Neural progenitor cell (in vitro differentiated cells): ENCODE data around the gene KLHL36. TPM values are rescaled to one million over a fixed set of nuclear protein-coding genes. Genes with fewer than 3 reads are reported as not detected.

Experiments used
- DNase-seq: peaks from one replicate; pipeline ENCODE4 v3.0.0-alpha.2; 2016; ENCODE audit warnings: low spot score
- H2AFZ ChIP-seq: fragments of 200-600 bp; sonication (generic); replicated peaks from 2 replicates; pipeline ENCODE4 v1.6.1; 2016; ENCODE audit warnings: antibody characterized with exemption
- H3F3A ChIP-seq: fragments of 200-600 bp; sonication (generic); 2 replicates; pipeline ENCODE4 v1.6.1; 2016; ENCODE audit warnings: antibody characterized with exemption, low read depth
- H3K27ac ChIP-seq: fragments of 200-600 bp; sonication (generic); 2 replicates; pipeline ENCODE4 v1.5.1; 2016; ENCODE audit warnings: mild to moderate bottlenecking
- H3K27me3 ChIP-seq: fragments of 200-600 bp; sonication (generic); 2 replicates; pipeline ENCODE4 v1.6.1; 2016; ENCODE audit warnings: mild to moderate bottlenecking, moderate library complexity
- H3K36me3 ChIP-seq: fragments of 200-600 bp; sonication (generic); 2 replicates; pipeline ENCODE4 v1.5.1; 2016
- H3K4me1 ChIP-seq: fragments of 200-600 bp; sonication (generic); 2 replicates; pipeline ENCODE4 v1.6.1; 2016; ENCODE audit warnings: mixed run types
- H3K4me2 ChIP-seq: fragments of 200-600 bp; sonication (generic); 2 replicates; pipeline ENCODE4 v1.6.1; 2016
- H3K4me3 ChIP-seq: fragments of 200-600 bp; sonication (generic); 2 replicates; pipeline ENCODE4 v1.5.1; 2016
- H3K79me2 ChIP-seq: fragments of 200-600 bp; sonication (generic); 2 replicates; pipeline ENCODE4 v1.6.1; 2016; ENCODE audit warnings: low read depth
- H3K9ac ChIP-seq: fragments of 200-600 bp; sonication (generic); 2 replicates; pipeline ENCODE4 v1.6.1; 2016
- H3K9me3 ChIP-seq: fragments of 200-600 bp; sonication (generic); 2 replicates; pipeline ENCODE4 v1.5.1; 2016; ENCODE audit warnings: low read depth
- H4K20me1 ChIP-seq: fragments of 200-600 bp; sonication (generic); 2 replicates; pipeline ENCODE4 v1.6.1; 2016; ENCODE audit warnings: low read depth
- H3K27ac Mint-ChIP-seq: 3 replicates; pipeline ENCODE4 v1.8.0; 2021; ENCODE audit warnings: mixed read lengths
- H3K27me3 Mint-ChIP-seq: 2 replicates; pipeline ENCODE4 v1.8.0; 2022; ENCODE audit warnings: low read depth, mild to moderate bottlenecking, inconsistent platforms, moderate library complexity, mixed read lengths; ENCODE audit not compliant: insufficient read depth
- H3K36me3 Mint-ChIP-seq: 3 replicates; pipeline ENCODE4 v1.8.0; 2021; ENCODE audit warnings: mixed read lengths
- H3K4me1 Mint-ChIP-seq: 3 replicates; pipeline ENCODE4 v1.8.0; 2021; ENCODE audit warnings: mixed read lengths
- H3K4me3 Mint-ChIP-seq: 3 replicates; pipeline ENCODE4 v1.8.0; 2021; ENCODE audit warnings: mild to moderate bottlenecking, moderate library complexity, mixed read lengths
- H3K9me3 Mint-ChIP-seq: 3 replicates; pipeline ENCODE4 v1.8.0; 2020; ENCODE audit warnings: mixed read lengths
- CTCF ChIP-seq: fragments of 200-600 bp; sonication (generic); IDR thresholded peaks from 2 replicates; pipeline ENCODE4 v1.5.1; 2017; ENCODE audit warnings: antibody characterized with exemption, mild to moderate bottlenecking
- EZH2 ChIP-seq: fragments of 200-600 bp; sonication (generic); IDR thresholded peaks from 2 replicates; pipeline ENCODE4 v1.6.1; 2017; ENCODE audit warnings: antibody characterized with exemption, mild to moderate bottlenecking, moderate library complexity
- EZH2phosphoT487 ChIP-seq: fragments of 200-600 bp; sonication (generic); IDR thresholded peaks from 2 replicates; pipeline ENCODE4 v1.6.1; 2017; ENCODE audit warnings: antibody characterized with exemption
- total RNA-seq: library from RNA; depleted of rRNA; stranded (reverse); fragments of >200 nt; gene quantifications from 2 replicates; pipeline ENCODE4 v1.2.3, GENCODE V29; 2015; ENCODE audit warnings: low replicate concordance

KLHL36 gene
- total RNA-seq, 1 donor from 2014 or later: 15.9 TPM

GRCh38 chr16:84637709-84638108 is 10.6 kb upstream of the KLHL36 start:
- Histone ChIP-seq H3K36me3 (no peaks in the 10 kb centered on the region), H3K4me3 (no peak overlapping the region), H3K4me2 (no peak overlapping the region), H3K27me3 (no peaks in the 10 kb centered on the region), H4K20me1 (no peaks in the 10 kb centered on the region), H3K9ac (no peak overlapping the region), H2AFZ (no peak overlapping the region), H3K9me3 (no peaks in the 10 kb centered on the region), H3K79me2 (no peaks in the 10 kb centered on the region), H3K27ac (no peak overlapping the region), H3K4me1 (no peaks in the 10 kb centered on the region), H3F3A (no peaks in the 10 kb centered on the region)
- DNase-seq: no peak
- peaks cover 57% of the 10 kb centered on the region for H3K4me1 Mint-ChIP-seq
- peaks cover 14% of the 10 kb centered on the region for H3K27me3 Mint-ChIP-seq
- peak overlapping the region; percentile 32 for H3K27ac Mint-ChIP-seq
- no peaks in the 10 kb centered on the region for H3K36me3 Mint-ChIP-seq
- H3K9me3 Mint-ChIP-seq: peaks cover 2% of the 10 kb centered on the region
- no peak overlapping the region for H3K4me3 Mint-ChIP-seq
- TF ChIP-seq EZH2 (no peak), EZH2phosphoT487 (no peak), CTCF (no peak)

DNA sequence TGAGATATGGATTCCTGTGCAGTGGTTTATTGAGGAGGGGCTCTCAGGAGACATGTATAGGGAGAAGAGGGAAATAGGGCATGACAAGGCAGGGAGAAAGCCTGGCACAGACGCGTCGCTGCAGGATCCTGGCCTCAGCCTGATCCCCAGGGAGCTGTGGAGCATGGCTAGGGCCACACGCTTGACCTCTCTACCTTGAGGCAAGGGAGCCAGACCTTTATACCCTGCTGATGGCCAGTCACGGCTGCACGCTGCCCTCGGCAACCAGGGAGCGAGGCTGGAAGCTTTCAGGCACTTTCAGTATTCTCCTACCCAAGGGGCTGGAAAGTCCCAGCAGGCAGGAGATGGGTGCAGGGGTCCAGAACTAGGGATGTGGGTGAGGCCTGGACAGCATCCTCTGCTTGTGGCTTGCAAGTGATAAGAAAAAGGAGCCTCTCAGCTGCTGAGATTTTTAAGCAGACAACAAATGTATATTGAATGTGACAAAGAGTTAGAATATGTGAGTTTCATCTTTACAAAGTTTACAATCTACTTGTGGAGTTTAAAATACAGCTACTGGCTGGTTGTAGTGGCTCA is 10.0 kb upstream of the KLHL36 start:
- Histone ChIP-seq H3K4me3 (no peak overlapping the region), H3K9ac (no peak overlapping the region), H4K20me1 (no peaks in the 10 kb centered on the region), H3K4me2 (no peak overlapping the region), H2AFZ (no peak overlapping the region), H3K79me2 (no peaks in the 10 kb centered on the region), H3K27ac (no peak overlapping the region), H3F3A (no peaks in the 10 kb centered on the region), H3K36me3 (no peaks in the 10 kb centered on the region), H3K4me1 (no peaks in the 10 kb centered on the region), H3K27me3 (no peaks in the 10 kb centered on the region), H3K9me3 (no peaks in the 10 kb centered on the region)
- Mint-ChIP-seq H3K4me3 (no peak overlapping the region), H3K9me3 (peaks cover 2% of the 10 kb centered on the region), H3K36me3 (no peaks in the 10 kb centered on the region), H3K4me1 (peaks cover 62% of the 10 kb centered on the region), H3K27ac (peak overlapping the region; percentile 32), H3K27me3 (peaks cover 13% of the 10 kb centered on the region)
- TF ChIP-seq CTCF (no peak), EZH2phosphoT487 (no peak), EZH2 (no peak)
- no peak for DNase-seq

DNA sequence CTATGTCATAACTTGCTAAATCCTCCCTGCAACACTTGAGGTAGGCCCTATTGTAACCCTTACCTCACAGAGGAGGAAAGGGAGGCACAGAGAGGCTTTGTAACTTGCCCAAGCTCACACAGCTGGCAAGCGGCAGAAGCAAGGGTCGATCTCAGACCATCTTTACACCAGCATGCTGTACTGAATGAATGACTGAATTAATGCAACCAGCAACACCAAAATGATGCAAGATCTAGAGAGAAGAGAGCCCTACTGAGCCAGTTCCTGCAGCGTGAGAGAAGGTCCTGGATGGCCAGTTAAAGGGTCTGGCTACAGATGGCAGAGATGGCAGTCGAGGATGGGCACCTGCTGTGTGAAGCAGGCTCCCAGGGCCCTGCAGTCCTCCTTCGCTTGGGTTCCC is 8.2 kb upstream of the KLHL36 start:
- Histone ChIP-seq H3K4me3 (no peak overlapping the region), H3K4me1 (no peaks in the 10 kb centered on the region), H3K79me2 (no peaks in the 10 kb centered on the region), H3F3A (no peaks in the 10 kb centered on the region), H3K27ac (no peak overlapping the region), H4K20me1 (no peaks in the 10 kb centered on the region), H3K27me3 (peaks cover 5% of the 10 kb centered on the region), H2AFZ (no peak overlapping the region), H3K4me2 (no peak overlapping the region), H3K9ac (no peak overlapping the region), H3K36me3 (no peaks in the 10 kb centered on the region), H3K9me3 (no peaks in the 10 kb centered on the region)
- H3K4me1 Mint-ChIP-seq: peaks cover 59% of the 10 kb centered on the region
- H3K9me3 Mint-ChIP-seq: peaks cover 2% of the 10 kb centered on the region
- no peak overlapping the region for H3K27ac Mint-ChIP-seq
- peaks cover 11% of the 10 kb centered on the region for H3K27me3 Mint-ChIP-seq
- H3K36me3 Mint-ChIP-seq: no peaks in the 10 kb centered on the region
- H3K4me3 Mint-ChIP-seq: no peak overlapping the region
- TF ChIP-seq EZH2phosphoT487 (no peak), CTCF (no peak), EZH2 (no peak)
- DNase-seq: no peak
